Measurements from ENCODE around the gene CPNE5. TPM values are rescaled to one million over a fixed set of nuclear protein-coding genes. Genes with fewer than 3 reads are reported as not detected.

Gene CPNE5
- total and polyA plus RNA-seq, 9 donors, result 1.4 to 22.1 (median 6.2) TPM

GRCh38 chr6:36692220-36692619 lies 147.0 kb downstream of the CPNE5 start:
- Histone ChIP-seq H3K4me3 (no peak overlapping the region), H3K27me3 (no peaks in the 10 kb centered on the region), H3K4me1 (ENCODE audit: insufficient read depth) (no peaks in the 10 kb centered on the region), H3K27ac (peak overlapping the region in 1 of 2 donors; percentile 9), H3K9me3 (no peaks in the 10 kb centered on the region), H3K36me3 (no peaks in the 10 kb centered on the region)
- peak in 1 of 5 donors; percentile 9 for DNase-seq
- intact Hi-C loops (cut with DNase I), result no loop called here
- 89 to 93% (median 91%) methylated on average over 3 of the region's 3 CpGs for WGBS, 3 donors
- TF ChIP-seq CTCF (IDR thresholded peaks at IDR 0.05), result no peak
- no peak for TF ChIP-seq POLR2A (IDR thresholded peaks at IDR 0.05)
- no peak for TF ChIP-seq EP300 (IDR thresholded peaks at IDR 0.05)

- H3K36me3 ChIP-seq, result no peaks in the 10 kb centered on the region
- no peaks in the 10 kb centered on the region for H3K4me1 ChIP-seq (ENCODE audit: insufficient read depth)
- no peaks in the 10 kb centered on the region for H3K27me3 ChIP-seq
- WGBS, 3 donors, result 95 to 99% (median 96%) methylated on average over 2 of the region's 2 CpGs
- TF ChIP-seq CTCF (IDR thresholded peaks at IDR 0.05) (no peak), POLR2A (IDR thresholded peaks at IDR 0.05) (no peak), EP300 (IDR thresholded peaks at IDR 0.05) (no peak)
- H3K4me3 ChIP-seq, result no peak overlapping the region
- no peak overlapping the region for H3K27ac ChIP-seq
- intact Hi-C loops (cut with DNase I), result no loop called here
- no peaks in the 10 kb centered on the region for H3K9me3 ChIP-seq
- peak in 1 of 5 donors; percentile 4 for DNase-seq
Measured at GRCh38 chr6:36691612-36692011, 147.6 kb downstream of the CPNE5 start.

GRCh38 chr6:36691011-36691410 lies 148.2 kb downstream of the CPNE5 start:
- no peaks in the 10 kb centered on the region for H3K9me3 ChIP-seq
- H3K4me3 ChIP-seq, result no peak overlapping the region
- TF ChIP-seq POLR2A (IDR thresholded peaks at IDR 0.05), result no peak
- TF ChIP-seq CTCF (IDR thresholded peaks at IDR 0.05), result no peak
- no peak for TF ChIP-seq EP300 (IDR thresholded peaks at IDR 0.05)
- no peaks in the 10 kb centered on the region for H3K36me3 ChIP-seq
- H3K27me3 ChIP-seq, result no peaks in the 10 kb centered on the region
- H3K27ac ChIP-seq, result no peak overlapping the region
- DNase-seq, result no peak
- 89 to 93% (median 91%) methylated on average over 4 of the region's 4 CpGs for WGBS, 3 donors
- intact Hi-C loops (cut with DNase I), result no loop called here
- no peaks in the 10 kb centered on the region for H3K4me1 ChIP-seq (ENCODE audit: insufficient read depth)

Other genes starting within 250 kb of the CPNE5 start
- 100 to 1,000 TPM; 146 to 345 (median 280) TPM for gene SRSF3, start 245.1 kb downstream of the CPNE5 start, total RNA-seq
- gene SRSF3, start 245.1 kb downstream of the CPNE5 start, polyA plus RNA-seq, result 100 to 1,000 TPM; 244 to 267 TPM
- gene CDKN1A, start 160.7 kb downstream of the CPNE5 start, total RNA-seq, result 100 to 1,000 TPM in 6 of 7 donors, 10 to 100 TPM in 1; 82.1 to 305 (median 129) TPM
- gene CDKN1A, start 160.7 kb downstream of the CPNE5 start, polyA plus RNA-seq, result 100 to 1,000 TPM; 134 to 142 TPM
- gene RAB44, start 141.6 kb downstream of the CPNE5 start, total RNA-seq, result under 1 TPM in 4 of 7 donors, not detected in 3; 0.11 to 0.15 (median 0.13) TPM
- gene RAB44, start 141.6 kb downstream of the CPNE5 start, polyA plus RNA-seq, result under 1 TPM; 0.04 to 0.12 TPM
- 10 to 100 TPM; 11.6 to 31.0 (median 21.2) TPM for gene PPIL1, start 35.4 kb upstream of the CPNE5 start, total RNA-seq
- 10 to 100 TPM; 10.7 to 38.4 TPM for gene PPIL1, start 35.4 kb upstream of the CPNE5 start, polyA plus RNA-seq
- gene C6orf89, start 46.5 kb upstream of the CPNE5 start, total RNA-seq, result 10 to 100 TPM; 23.1 to 73.8 (median 62.2) TPM
- 100 to 1,000 TPM in 1 of 2 donors, 10 to 100 TPM in 1; 32.9 to 102 TPM for gene C6orf89, start 46.5 kb upstream of the CPNE5 start, polyA plus RNA-seq
- 1 to 10 TPM in 4 of 7 donors, under 1 TPM in 2, not detected in 1; 0.12 to 3.4 (median 2.1) TPM for gene PI16, start 115.3 kb upstream of the CPNE5 start, total RNA-seq
- 10 to 100 TPM in 1 of 2 donors, 1 to 10 TPM in 1; 7.7 to 43.1 TPM for gene PI16, start 115.3 kb upstream of the CPNE5 start, polyA plus RNA-seq
- gene MTCH1, start 146.8 kb upstream of the CPNE5 start, total RNA-seq, result 100 to 1,000 TPM; 127 to 223 (median 186) TPM
- gene MTCH1, start 146.8 kb upstream of the CPNE5 start, polyA plus RNA-seq, result 100 to 1,000 TPM; 114 to 164 TPM
- gene FGD2, start 166.2 kb upstream of the CPNE5 start, total RNA-seq, result 10 to 100 TPM in 3 of 7 donors, 1 to 10 TPM in 4; 3.4 to 13.6 (median 5.2) TPM
- 1 to 10 TPM; 2.3 to 4.0 TPM for gene FGD2, start 166.2 kb upstream of the CPNE5 start, polyA plus RNA-seq

Data from ovary (tissue), 9 donors.